Calu3 (cell line): ENCODE data around the gene HSPD1. TPM values are rescaled to one million over a fixed set of nuclear protein-coding genes. Genes with fewer than 3 reads are reported as not detected.

Source experiments
- Bru-seq: library from RNA; stranded (reverse); fragments of 400-500 nt; gene quantifications from one replicate; lab custom pipeline; 2021; lab: Mats Ljungman, UMichigan
- BruChase-seq, 2 experiments: library from RNA; stranded (reverse); fragments of 400-500 nt; gene quantifications; one replicate each; lab custom pipeline; 2021; lab: Mats Ljungman, UMichigan
- BruUV-seq: library from RNA; stranded (reverse); fragments of 400-500 nt; replicated peaks from 2 replicates; lab custom pipeline; 2021; lab: Mats Ljungman, UMichigan
- CTCF ChIA-PET: fragments of 300-600 bp; sonication (Branson Sonifier 250); formaldehyde crosslinking; loops from one replicate; lab custom pipeline; 2022; ENCODE audit warnings: antibody characterized with exemption; lab: Charles Lee
- DNase-seq: peaks from one replicate; pipeline ENCODE4 v3.0.0; 2022
- H3K27ac Mint-ChIP-seq: one replicate; pipeline ENCODE4 v1.8.0; 2022; ENCODE audit warnings: mixed read lengths; ENCODE audit not compliant: unreplicated experiment
- H3K27me3 Mint-ChIP-seq: one replicate; pipeline ENCODE4 v1.8.0; 2022; ENCODE audit warnings: mixed read lengths; ENCODE audit not compliant: unreplicated experiment
- H3K36me3 Mint-ChIP-seq: one replicate; pipeline ENCODE4 v1.8.0; 2022; ENCODE audit warnings: mild to moderate bottlenecking, moderate library complexity, mixed read lengths; ENCODE audit not compliant: insufficient read depth, unreplicated experiment
- H3K4me1 Mint-ChIP-seq: one replicate; pipeline ENCODE4 v1.8.0; 2022; ENCODE audit warnings: mild to moderate bottlenecking, low read depth, mixed read lengths; ENCODE audit not compliant: unreplicated experiment
- H3K4me3 Mint-ChIP-seq: one replicate; pipeline ENCODE4 v1.8.0; 2022; ENCODE audit warnings: mild to moderate bottlenecking, low read depth, moderate library complexity, mixed read lengths; ENCODE audit not compliant: unreplicated experiment
- H3K9me3 Mint-ChIP-seq: one replicate; pipeline ENCODE4 v1.8.0; 2022; ENCODE audit warnings: low read depth, mixed read lengths; ENCODE audit not compliant: unreplicated experiment
- intact Hi-C: fragments of 100-400 bp; cut with micrococcal nuclease; formaldehyde crosslinking; loops from one replicate; pipeline ENCODE4 v1.10.0; 2022; ENCODE audit not compliant: unreplicated experiment
- long read RNA-seq: library from polyadenylated mRNA; stranded (forward); transcript quantifications from one replicate; pipeline ENCODE4 v2.0.0, GENCODE V29; 2022
- total RNA-seq: library from RNA; stranded (reverse); gene quantifications from 2 replicates; pipeline ENCODE4 v1.2.3, GENCODE V29; 2022
- TF ChIP-seq, protein P1 (sequence below): fragments of 200-600 bp; IDR thresholded peaks from one replicate; pipeline ENCODE4 v1.8.0; 2022; ENCODE audit warnings: antibody characterized with exemption; ENCODE audit not compliant: unreplicated experiment

Gene HSPD1
- total RNA-seq (700 and 757 TPM in 2 replicates), Bru-seq, nascent RNA (percentile 99 among the genes with signal in this experiment), BruChase-seq, experiment 1, labeled RNA remaining after a 6-hour chase (percentile 100 among the genes with signal in this experiment), BruChase-seq, experiment 2, labeled RNA remaining after a 2-hour chase (percentile 100 among the genes with signal in this experiment)
- long read RNA-seq, transcript HSPD1-202 (12 exons, 2,455 nt), result major isoform, 885 of 1,035 reads
- long read RNA-seq, partial matches to known transcripts, result 53 of 1,035 reads
- long read RNA-seq, other reads (novel, unspliced or antisense), result 92 of 1,035 reads

DNA sequence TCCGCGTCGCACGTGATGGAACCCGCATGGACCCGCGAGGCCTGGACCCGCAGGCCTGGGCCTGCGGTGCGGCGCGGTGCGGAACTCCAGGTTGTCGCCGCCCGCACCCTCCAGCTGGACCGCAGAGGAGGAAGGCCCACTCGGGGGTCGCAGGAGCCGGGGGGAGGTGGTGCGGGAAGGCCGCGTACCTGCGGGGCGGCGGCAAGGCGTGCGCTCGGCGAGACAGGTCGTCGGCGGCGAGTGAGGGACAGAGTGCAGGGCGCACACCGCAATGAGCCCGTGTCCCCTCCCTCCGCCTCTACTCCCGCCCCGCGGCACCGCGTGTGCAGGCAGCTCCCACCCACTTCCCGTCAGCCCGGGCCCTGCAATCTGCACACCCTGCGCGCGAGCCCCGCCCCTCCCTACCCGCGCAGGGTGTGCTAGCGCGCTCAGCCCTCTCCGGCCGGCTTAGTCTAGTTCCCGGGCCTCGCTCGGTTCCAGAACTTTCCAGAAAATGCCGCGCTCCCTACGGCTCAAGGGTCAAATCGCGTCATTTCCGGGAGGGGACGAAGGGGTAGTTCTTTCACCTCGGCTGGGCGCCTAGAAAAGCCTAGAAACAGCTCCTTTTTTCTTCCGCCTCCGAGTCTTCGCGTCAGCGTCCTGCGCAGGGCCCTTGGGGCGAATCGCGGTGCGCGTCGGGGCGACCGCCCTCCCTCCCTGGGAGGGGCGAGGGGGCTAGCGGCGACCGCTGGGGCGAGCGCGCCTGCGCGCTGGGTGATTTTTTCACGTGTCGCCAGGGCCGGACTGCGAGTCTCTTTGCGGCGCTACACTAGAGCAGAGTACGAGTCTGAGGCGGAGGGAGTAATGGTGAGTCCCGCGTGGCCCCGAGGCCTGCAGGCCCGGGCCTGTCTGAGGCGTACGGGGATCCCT is at the start of gene HSPD1, which contains the start of gene HSPE1:
TSS of gene HSPD1 (minus strand) at position 247 of the 909 bp plus-strand sequence. CDS start 992 bp downstream, outside the sequence.
TSS of gene HSPE1 (plus strand) at position 786 of the 909 bp plus-strand sequence. CDS start at position 844, 58 bp downstream.
- no TSS peak for BruUV-seq
- intact Hi-C loops, result loop anchor here (1.0 to 5.0 kb wide), 2 partner anchors 207 to 279 kb away; partner anchors contain the start of gene MARS2
- H3K36me3 Mint-ChIP-seq, result peaks cover 100% of the 10 kb centered on the region
- H3K4me1 Mint-ChIP-seq, result peaks cover 17% of the 10 kb centered on the region
- peak; percentile 98 for DNase-seq
- TF ChIP-seq, protein P1, sequence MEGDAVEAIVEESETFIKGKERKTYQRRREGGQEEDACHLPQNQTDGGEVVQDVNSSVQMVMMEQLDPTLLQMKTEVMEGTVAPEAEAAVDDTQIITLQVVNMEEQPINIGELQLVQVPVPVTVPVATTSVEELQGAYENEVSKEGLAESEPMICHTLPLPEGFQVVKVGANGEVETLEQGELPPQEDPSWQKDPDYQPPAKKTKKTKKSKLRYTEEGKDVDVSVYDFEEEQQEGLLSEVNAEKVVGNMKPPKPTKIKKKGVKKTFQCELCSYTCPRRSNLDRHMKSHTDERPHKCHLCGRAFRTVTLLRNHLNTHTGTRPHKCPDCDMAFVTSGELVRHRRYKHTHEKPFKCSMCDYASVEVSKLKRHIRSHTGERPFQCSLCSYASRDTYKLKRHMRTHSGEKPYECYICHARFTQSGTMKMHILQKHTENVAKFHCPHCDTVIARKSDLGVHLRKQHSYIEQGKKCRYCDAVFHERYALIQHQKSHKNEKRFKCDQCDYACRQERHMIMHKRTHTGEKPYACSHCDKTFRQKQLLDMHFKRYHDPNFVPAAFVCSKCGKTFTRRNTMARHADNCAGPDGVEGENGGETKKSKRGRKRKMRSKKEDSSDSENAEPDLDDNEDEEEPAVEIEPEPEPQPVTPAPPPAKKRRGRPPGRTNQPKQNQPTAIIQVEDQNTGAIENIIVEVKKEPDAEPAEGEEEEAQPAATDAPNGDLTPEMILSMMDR, result no peak
- H3K27me3 Mint-ChIP-seq, result no peaks in the 10 kb centered on the region
- no peaks in the 10 kb centered on the region for H3K9me3 Mint-ChIP-seq
- peak within 1 kb of the TSS; percentile 84 for H3K4me3 Mint-ChIP-seq
- CTCF ChIA-PET, result interaction anchor here (0.7 to 1.3 kb wide), 8 partner anchors 13 to 282 kb away, joined by 3 to 12 read pairs (median 3); partner anchors contain the start of genes COQ10B, MARS2, MOB4 and SF3B1
- peak within 1 kb of the TSS; percentile 95 for H3K27ac Mint-ChIP-seq

DNA sequence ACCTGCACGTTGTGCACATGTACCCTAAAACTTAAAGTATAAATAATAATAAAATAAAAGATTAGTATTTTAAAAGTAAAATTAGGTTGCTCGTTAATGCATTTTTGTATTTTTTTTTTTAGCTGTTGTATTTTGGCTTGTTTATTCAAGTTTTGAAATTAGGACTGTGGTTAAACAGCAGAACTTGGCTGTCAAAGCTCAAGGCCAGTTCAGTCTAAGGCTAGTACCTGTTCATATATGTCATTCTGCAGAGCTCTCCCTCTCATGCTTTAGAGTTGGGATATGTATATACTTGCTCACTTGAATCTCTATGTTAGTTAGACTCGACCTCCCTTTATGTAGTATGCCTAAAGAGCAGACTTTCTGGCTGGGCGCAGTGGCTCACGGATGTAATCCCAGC is 48.9 kb upstream of the HSPD1 start:
- H3K9me3 Mint-ChIP-seq, result no peaks in the 10 kb centered on the region
- peaks cover 12% of the 10 kb centered on the region for H3K36me3 Mint-ChIP-seq
- H3K4me1 Mint-ChIP-seq, result no peaks in the 10 kb centered on the region
- H3K27me3 Mint-ChIP-seq, result no peaks in the 10 kb centered on the region
- intact Hi-C loops, result no loop called here
- H3K4me3 Mint-ChIP-seq, result no peak overlapping the region
- TF ChIP-seq, protein P1, result no peak
- H3K27ac Mint-ChIP-seq, result no peak overlapping the region
- DNase-seq, result no peak
- no TSS peak for BruUV-seq
- CTCF ChIA-PET, result interaction anchor here (0.6 kb wide), 1 partner anchor 23 kb away, joined by 4 read pairs; no protein-coding TSS in a partner anchor

DNA sequence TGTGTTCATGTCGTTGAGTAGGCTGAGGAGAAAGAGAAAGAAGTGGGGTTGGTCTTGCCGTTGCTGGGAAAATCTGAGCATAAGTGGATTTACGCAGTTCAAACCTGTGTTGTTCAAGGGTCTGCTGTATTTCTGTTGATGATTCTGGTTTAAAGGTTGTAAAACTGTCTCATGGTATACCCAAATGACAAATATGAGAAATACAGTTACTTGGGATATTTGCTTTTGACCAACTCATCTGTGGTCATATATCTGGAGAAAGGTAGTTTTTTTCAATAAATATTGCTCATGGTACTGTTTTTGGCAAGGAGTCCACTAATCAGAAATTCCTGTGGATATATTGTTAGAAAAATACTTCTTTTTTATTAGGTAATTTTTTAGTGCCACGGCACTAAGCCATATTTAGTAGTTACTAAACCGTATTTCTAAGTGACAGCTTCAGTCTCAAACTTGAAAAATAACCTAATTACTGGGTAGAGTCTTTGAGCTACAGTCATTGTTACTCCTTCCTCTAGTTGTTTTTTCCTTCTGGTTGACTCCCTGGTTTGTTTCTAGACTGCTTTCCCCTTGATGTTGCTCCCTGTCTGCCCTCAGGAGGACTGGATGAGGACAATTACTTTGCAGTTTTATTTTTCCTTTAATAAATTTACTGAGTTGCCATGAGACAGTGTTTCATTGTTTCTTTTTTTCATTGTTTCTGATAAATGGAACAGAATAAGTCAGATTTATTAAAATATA is 47.7 kb upstream of the HSPD1 start:
- no peaks in the 10 kb centered on the region for H3K9me3 Mint-ChIP-seq
- intact Hi-C loops, result no loop called here
- H3K27me3 Mint-ChIP-seq, result no peaks in the 10 kb centered on the region
- H3K36me3 Mint-ChIP-seq, result peaks cover 14% of the 10 kb centered on the region
- no peak for DNase-seq
- TF ChIP-seq, protein P1, result no peak
- H3K27ac Mint-ChIP-seq, result no peak overlapping the region
- no peak overlapping the region for H3K4me3 Mint-ChIP-seq
- no TSS peak for BruUV-seq
- H3K4me1 Mint-ChIP-seq, result no peaks in the 10 kb centered on the region
- CTCF ChIA-PET, result no interaction called here

DNA sequence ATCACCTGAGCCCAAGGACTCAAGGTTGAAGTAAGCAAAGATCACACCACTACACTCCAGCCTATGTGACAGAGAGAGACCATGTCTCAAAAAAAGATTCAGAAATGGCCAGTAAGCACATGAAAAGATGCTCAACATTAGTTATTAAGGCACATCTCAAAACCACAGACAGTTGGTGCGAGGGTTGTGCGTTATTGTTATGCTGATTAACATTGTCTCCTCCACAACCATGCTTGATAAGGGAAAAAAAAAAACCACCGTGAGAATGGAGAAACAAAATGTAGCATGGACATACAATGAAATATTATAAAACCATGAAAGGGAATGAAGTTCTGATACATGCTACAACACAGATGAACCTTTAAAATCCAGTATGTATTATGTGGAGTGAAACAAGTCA is 43.6 kb upstream of the HSPD1 start:
- Mint-ChIP-seq H3K36me3 (peaks cover 7% of the 10 kb centered on the region), H3K27ac (no peak overlapping the region), H3K4me3 (no peak overlapping the region), H3K9me3 (no peaks in the 10 kb centered on the region), H3K27me3 (no peaks in the 10 kb centered on the region), H3K4me1 (no peaks in the 10 kb centered on the region)
- no TSS peak for BruUV-seq
- DNase-seq, result no peak
- TF ChIP-seq, protein P1, result no peak
- intact Hi-C loops, result no loop called here
- CTCF ChIA-PET, result no interaction called here
